HG02870 (cell line): Measurements from ENCODE around the gene ZMYM5.
"Not testable (repeated sequence)": the region's sequence is repeated elsewhere in the genome, so short reads cannot be mapped to it uniquely, and the experiment has no call there.

Experiments
- ATAC-seq: cut with Tn5 transposase; IDR thresholded peaks from one replicate; pipeline ENCODE4 v1.9.1; 2021; ENCODE audit warnings: mild to moderate bottlenecking, moderate library complexity; ENCODE audit not compliant: unreplicated experiment

ZMYM5 gene

GRCh38 chr13:19863323-19864023, at the start of gene ZMYM5:
TSS of gene ZMYM5 (minus strand) at chr13:19863649. CDS start at chr13:19852180, 11,469 bp downstream.
- peak; percentile 74 for ATAC-seq

GRCh38 chr13:19910336-19911072, 47.1 kb upstream of the ZMYM5 start:
- no peak for ATAC-seq

DNA sequence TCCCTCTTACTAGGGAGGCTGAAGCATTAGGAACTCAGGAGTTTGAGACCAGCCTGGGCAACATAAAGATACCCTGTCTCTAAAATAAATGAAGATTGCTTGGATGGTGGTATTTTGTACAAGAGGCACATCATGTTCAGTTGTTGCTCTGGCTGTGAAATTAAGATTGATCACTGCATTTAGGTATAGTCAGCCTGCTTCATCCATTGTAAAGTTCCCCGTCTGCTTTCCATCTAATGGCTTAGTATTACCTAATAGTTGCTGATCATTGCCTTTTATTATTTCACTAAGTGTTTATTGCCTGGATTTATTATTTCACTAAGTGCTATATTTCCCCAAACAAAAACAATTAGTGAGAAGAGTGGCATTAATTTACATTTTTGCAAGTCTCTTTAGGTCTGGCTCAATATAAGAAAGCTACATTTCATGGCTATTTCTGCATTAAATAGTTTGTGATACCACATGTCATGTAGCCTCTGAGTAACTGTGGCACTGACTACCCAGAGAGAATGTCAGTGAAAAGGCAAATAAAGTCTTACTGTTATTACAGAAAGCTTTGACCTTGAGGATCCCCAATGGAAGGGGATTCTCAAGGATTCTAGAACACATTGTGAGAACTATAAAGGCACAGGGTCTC, 45.0 kb upstream of the ZMYM5 start:
- no peak for ATAC-seq

DNA sequence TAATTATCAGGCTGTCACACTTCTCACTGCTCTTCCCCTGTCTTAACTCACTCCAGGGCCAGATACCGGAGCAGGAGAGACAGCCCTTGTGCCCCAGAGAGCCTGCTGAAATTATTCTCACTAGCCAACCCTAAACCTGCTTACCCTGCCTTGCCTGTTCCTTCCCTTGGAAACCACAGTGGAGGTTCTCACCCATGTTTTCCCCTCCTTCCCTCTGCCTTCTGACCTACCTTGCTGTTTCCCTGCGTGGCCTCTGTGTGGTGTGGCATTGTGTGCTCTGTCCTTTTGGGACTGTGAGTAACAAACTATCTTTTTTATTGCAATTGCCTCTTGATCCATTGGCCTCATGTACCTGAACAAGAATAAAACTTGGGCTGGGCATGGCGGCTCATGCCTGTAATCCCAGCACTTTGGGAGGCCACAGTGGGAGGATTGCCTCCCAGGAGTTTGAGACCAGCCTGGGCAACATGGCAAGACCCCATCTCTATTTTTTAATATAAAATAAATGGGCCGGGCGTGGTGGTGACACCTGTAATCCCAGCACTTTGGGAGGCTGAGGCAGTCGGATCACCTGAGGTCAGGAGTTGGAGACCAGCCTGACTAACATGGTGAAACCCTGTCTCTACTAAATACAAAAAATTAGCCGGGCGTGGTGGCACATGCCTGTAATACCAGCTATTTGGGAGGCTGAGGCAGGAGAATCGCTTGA, 42.2 kb upstream of the ZMYM5 start:
- ATAC-seq: not testable (repeated sequence)

GRCh38 chr13:19890030-19890429, 26.6 kb upstream of the ZMYM5 start:
- ATAC-seq: no peak

DNA sequence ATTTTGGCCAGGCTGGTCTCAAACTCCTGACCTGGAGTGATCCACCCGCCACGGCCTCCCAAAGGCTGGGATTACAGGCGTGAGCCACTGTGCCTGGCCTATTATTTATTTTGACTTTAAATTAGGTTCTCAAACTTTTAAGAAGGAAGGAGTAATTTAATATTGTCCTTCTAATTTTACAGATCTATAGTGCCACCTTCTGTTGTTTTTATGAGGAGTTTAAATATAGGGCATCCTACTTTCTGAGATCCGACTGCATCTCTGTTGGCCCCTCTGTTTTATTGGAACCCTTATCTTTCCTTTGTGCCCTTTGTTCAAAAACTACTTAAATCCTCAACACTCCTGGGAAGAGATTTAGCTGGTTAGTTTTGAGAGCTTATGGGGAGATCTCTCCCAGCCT, 25.4 kb upstream of the ZMYM5 start:
- ATAC-seq: no peak

GRCh38 chr13:19882231-19882630, 18.8 kb upstream of the ZMYM5 start:
- no peak for ATAC-seq

DNA sequence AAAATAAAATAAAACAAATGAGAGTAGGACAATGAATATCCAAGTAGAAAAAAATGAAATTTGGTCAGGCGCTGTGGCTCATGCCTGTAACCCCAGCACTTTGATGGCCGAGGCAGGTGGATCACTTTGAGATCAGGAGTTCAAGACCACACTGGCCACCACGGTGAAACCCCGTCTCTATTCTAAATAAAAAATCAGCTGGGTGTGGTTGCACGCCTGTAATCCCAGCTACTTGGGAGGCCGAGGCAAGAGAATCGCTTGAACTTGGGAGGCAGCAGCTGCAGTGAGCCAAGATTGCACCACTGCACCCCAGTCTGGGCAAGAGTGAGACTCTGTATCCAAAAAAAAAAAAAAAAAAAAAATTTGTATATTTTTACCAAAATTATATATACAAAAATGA, 18.2 kb upstream of the ZMYM5 start:
- no peak for ATAC-seq

GRCh38 chr13:19864746-19865309, 1.4 kb upstream of the ZMYM5 start:
- peak; percentile 4 for ATAC-seq

DNA sequence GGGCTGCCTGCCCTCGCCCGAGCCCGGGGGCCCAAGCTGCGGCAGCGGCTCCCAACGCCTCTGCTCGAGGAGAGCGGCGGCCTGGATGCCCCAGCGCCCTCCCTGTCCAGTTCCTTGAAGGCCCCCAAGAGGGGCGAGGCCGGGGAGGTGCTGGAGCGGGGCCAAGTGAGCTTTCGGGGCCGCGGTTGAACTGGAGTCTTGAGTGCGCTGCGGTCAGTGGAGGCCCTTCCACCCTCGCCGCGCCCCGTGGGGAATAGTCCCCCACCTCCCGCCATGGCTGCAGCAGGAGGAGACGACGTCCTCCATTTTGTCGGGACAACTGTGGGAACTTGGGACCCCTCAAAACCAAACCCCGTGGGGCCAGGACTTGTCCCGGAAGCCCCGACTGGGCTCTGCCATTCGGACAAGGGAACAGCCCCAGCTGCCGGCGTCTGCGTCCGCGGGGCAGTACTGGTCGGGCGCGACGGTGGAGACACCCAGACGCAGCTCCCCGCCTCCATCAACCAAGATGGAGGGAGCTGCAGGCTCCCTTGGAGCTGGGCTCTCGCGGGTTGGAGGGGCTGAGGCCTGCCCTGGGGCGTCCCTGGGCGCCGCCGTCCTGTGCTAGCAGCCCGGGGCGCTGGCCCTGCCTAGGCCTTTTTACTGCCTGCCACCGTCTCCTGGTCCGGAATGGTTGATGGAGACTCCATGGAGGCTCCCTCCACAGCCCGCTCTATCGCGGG, 736 bp upstream of the ZMYM5 start:
- peak; percentile 22 for ATAC-seq

GRCh38 chr13:19862481-19863313, 752 bp downstream of the ZMYM5 start:
- peak; percentile 2 for ATAC-seq

DNA sequence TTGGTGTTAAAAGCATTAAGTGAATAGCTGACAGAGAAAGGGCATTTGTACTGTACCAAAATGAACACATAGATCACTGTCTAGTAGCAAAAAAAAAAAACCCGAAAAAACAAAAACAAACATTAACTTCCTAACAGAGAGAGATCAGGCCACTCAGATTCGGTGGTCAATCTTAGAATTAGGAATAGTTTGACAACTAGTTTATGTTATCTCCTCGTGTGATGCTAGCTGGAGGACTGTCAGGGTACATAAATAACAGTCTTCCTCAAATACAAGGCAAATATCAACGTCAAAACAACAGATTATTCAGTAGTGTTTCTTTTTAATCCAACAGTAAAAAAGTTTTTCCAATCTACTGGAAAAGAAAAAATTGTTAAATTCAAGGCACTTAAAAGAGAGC, 1.7 kb downstream of the ZMYM5 start:
- ATAC-seq: no peak

DNA sequence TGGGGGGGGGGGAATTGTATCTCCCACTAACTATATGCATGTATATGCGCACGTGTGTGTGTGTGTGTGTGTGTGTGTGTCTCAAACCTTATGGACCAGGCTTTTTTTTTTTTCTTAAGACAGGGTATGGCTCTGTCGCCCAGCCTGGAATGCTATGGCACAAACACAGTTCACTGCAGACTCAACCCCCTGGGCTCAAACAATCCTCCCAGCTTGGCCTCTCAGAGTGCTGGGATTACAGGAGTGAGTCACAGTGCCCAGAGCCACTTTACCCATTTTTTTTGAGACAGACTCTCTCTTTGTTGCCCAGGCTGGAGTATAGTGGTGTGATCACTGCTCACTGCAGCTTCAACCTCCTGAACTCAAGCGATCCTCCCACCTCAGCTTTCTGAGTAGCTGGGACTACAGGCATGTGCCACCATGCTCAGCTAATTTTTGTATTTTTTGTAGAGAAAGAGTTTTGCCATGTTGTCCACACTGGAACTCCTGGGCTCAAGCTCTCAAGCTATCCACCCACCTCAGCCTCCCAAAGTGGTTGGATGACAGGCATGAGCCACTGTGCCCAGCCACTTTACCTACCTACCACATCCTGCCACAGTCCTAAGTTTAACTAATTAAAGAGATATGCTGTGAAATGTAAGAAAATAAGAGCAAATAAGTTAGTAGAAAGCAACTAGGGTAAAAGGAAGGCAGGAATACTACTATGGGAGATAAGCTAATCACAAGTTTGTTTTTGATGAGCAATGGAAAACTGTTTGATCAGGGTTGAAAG, 2.4 kb downstream of the ZMYM5 start:
- ATAC-seq: no peak

GRCh38 chr13:19857637-19858036, 5.8 kb downstream of the ZMYM5 start:
- ATAC-seq: not testable (repeated sequence)

- no peak for ATAC-seq
Measured at GRCh38 chr13:19852766-19853165, 10.7 kb downstream of the ZMYM5 start.

DNA sequence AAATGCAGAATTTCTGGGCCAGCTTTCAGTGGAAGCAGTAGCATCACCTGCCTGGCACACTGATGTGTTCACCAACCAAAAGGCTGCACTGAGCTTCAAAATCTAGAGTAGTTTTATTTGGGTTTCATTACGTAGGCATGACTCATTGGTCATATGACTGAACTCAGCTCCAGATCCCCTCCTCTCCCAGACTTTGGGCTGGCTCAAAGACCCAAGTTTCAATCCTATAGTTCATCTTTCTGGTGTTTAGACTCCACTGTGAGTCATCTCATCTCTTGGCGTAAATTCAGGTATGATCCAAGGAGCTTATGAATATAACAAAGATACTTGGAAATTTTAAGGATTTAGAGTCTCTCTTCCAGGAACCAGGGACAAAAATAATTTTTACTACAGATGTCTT, 17.7 kb downstream of the ZMYM5 start:
- no peak for ATAC-seq

GRCh38 chr13:19838865-19839275, 24.6 kb downstream of the ZMYM5 start:
- no peak for ATAC-seq

GRCh38 chr13:19836472-19836871, 27.0 kb downstream of the ZMYM5 start:
- no peak for ATAC-seq

- no peak for ATAC-seq
Measured at GRCh38 chr13:19834704-19835103, 28.7 kb downstream of the ZMYM5 start.
